Measurements from ENCODE around the gene MRPL12.
A peak's percentile ranks its signal among the peaks of the same experiment; 100 is the strongest.
"Not testable (repeated sequence)": the region's sequence is repeated elsewhere in the genome, so short reads cannot be mapped to it uniquely, and the experiment has no call there.

MRPL12 gene

DNA sequence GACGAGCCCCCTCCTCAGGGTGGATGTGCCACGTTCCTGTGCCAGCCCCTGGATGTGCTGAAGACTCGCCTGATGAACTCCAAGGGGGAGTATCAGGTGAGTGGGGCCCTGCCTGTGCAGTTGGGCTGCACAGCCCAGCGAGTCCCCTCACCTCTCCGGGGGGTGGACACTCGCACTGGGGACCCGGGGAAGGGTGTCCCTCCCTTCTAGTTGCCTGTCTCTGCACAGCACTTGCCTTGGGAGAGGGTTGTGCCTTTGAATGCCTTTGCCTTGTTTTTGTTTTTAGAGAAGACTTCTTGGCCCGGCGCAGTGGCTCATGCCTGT, 14.6 kb downstream of the MRPL12 start:
- DNase-seq, result no peak

DNA sequence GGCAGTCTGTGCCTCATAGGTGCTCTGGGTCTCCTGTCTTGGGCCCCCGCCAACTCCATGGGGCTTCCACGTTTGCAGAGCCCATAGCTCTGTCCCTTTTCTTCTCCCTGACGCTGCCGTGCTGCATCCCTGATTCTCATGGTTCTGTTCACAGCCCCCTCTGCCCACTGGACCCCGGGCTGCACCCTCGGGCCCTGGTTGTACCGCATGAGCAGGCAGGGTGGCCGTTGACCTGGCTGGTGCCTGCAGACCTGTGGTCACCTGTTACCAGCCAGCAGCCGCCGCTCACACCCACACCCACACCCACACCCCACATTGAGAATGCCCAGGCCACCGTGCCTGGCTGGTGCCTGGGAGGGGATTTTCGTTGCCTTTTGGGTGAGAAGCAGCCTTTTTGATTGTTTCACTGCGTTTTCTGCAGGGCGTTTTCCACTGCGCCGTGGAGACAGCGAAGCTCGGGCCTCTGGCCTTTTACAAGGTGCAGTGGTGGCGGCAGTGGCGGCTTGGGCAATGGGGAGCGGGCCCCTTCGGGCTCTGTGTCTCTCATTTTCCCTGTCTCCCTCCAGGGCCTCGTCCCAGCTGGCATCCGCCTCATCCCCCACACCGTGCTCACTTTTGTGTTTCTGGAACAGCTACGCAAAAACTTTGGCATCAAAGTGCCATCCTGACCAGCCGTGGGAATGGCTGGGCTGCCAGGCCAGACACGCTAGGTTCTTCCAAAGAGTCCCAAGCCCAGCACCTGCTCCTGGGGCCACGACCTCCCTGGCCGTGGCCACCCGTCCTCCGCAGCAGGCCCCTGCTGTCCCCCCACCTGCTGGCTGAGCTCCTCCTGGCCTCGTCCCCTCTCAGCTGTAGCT, 16.5 kb downstream of the MRPL12 start:
- no peak for DNase-seq

DNA sequence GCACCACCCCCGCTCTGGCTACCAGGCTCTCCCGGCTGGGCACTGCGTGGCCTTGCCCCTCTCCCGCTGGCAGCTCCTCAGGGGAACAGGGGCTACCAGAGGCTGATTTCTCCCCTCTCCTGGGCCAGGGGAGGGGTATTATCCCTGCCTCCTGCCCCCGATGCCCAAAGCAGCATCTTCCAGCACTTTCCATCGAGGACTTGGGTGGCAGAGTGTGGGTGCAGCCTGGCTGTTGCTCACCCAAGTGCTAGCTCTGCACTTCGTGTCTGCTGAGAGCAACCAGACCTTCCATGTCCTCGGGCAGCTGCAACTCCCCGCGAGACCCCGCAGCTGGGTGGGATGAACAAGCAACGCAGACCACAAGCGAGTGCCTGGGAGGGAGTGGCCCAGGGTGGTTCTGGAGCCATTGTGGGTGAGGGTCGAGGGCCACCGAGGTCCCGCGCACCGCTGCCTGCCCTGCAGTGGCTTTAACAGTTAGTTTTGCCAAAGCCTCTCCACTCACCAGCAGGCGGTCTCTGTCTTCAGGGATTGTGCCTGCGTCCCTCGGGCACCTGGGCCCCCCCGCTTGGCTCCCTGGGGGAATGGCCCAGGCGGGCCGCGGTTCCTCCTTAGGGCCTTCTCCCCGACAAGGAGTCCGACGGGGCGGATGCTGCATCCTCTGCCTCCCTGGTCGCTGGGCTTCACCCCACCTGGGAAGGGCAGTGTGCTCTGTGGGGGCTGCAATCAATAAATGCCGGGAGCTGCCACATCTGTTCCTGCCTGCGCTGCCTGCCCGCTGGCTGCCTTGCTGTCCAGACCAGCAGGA, 17.3 kb downstream of the MRPL12 start:
- DNase-seq, result no peak

DNA sequence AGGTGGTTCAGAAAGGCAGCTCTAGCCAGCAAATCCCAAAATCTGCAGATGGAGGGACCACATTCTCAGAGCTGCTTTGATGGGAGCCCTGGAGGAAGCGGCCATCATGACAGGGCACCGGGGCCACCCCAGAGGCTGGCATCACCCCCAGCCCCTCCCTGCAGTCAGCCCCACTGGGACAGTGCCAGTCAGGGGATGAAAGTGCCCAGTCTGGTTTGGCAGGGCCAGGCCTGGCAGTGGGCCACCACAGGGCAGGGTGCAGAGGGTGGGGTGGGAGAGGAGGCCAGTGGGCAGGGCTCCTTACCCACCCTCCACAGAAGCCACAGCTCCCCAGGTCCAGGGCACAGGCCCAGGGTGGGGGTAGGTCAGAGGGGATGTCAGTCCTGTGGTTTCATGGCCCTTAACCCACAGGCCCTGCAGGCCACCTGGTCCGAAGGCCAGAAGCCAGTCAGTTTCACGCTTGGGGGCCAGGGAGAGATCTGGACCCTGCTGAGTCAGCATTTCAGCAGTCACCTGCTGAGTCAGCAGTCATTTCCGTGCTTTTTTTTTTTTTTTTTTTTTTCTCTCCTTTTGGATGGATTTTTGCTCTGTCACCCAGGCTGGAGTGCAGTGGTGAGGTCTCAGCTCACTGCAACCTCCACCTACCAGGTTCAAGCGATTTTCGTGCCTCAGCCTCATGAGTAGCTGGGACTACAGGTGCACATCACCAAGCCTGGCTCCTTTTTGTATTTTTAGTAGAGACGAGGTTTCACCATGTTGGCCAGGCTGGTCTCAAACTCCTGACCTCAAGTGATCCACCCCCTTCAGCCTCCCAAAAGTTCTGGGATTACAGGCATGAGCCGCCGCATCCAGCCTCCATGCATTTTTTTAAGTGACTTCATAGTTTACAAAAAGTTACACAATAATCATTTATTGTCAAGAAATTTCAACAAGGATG, 19.3 kb downstream of the MRPL12 start:
- DNase-seq, result no peak

DNA sequence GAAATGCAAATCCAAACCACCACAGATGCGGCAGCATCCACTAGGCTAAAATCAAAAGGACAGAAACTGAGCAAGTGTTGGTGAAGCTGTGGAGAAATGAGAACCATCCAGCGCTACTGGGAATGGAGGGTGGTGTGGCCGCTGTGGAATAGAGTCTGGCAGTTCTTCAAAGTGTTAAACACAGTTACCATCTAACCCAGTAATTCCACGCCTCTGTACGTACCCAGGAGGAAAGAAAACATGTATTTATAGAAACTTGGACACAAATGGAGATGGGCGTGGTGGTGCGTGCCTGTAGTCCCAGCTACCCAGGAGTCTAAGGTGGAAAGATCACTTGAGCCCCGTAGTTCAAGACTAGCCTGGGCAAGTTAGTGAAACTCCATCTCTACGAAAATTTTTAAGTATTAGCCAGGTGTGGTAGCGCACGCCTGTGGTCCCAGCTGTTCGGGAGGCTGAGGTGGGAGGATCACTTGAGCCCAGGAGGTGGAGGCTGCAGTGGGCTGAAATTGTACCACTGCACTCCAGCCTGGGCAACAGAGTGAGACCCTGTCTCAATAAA, 20.6 kb downstream of the MRPL12 start:
- DNase-seq, result no peak

DNA sequence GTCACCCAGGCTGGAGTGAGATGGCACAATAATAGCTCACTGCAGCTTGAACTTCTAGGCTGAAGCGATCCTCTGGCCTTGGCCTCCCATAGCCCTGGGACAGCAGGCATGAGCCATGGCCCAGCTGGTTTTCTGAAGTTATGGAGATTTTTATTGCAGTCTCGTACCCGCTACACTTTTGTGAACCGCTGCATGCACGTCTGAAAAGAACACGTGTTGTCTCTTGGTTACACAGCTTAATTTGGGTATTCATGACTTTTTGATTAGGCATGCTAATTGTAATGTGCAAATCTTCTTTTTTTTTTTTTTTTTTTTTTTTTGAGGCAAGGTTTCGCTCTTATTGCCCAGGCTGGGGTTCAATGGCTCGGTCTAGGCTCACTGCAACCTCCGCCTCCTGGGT, 22.3 kb downstream of the MRPL12 start:
- no peak for DNase-seq

DNA sequence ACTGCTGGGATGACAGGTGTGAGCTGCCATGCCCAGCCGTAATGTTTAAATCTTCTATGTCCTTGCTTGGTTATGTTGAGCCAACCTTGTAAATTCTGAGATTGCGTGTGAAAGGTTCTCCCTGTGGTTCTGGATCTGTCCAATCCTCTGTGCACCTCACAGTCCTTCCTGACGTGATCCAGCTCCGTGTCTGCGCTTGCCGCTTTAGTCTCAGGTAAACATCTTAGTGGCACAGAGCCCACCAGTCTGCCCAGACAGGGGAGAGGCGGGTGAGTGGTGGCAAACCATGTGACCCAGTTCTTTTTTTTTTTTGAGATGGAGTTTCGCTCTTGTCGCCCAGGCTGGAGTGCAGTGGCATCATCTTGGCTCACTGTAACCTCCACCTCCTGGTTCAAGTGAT, 22.8 kb downstream of the MRPL12 start:
- DNase-seq, result no peak

DNA sequence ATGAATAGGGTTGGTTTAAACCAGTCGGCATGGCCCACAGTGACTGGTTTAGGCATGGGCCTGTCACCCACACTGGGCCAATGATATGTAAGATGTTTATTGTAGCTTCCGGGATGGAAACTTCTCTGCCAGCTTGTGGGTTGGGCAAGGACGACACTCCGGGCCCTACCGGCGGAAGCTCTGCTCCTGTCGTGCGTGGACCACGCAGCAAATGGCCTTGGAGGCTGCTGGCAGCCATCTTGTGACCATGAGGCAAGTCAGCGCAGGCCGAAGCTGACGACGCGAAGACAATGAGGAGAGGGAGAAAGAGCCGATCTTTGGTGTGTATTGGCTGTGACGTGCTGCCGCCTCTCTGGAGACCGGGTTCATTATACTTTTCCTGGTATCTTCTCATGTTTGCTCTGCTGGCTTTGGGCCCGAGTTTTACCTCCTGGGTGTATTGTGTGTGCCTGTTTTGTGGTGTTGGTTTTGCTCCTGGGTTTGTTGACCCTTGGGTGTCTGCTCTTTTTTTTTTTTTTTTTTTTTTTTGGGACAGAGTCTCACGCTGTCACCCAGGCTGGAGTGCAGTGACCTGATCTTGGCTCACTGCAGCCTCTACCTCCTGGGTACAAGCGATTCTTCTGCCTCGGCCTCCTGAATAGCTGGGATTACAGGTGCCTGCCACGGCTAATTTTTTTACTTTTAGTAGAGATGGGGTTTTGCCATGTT, 24.3 kb downstream of the MRPL12 start:
- no peak for DNase-seq

DNA sequence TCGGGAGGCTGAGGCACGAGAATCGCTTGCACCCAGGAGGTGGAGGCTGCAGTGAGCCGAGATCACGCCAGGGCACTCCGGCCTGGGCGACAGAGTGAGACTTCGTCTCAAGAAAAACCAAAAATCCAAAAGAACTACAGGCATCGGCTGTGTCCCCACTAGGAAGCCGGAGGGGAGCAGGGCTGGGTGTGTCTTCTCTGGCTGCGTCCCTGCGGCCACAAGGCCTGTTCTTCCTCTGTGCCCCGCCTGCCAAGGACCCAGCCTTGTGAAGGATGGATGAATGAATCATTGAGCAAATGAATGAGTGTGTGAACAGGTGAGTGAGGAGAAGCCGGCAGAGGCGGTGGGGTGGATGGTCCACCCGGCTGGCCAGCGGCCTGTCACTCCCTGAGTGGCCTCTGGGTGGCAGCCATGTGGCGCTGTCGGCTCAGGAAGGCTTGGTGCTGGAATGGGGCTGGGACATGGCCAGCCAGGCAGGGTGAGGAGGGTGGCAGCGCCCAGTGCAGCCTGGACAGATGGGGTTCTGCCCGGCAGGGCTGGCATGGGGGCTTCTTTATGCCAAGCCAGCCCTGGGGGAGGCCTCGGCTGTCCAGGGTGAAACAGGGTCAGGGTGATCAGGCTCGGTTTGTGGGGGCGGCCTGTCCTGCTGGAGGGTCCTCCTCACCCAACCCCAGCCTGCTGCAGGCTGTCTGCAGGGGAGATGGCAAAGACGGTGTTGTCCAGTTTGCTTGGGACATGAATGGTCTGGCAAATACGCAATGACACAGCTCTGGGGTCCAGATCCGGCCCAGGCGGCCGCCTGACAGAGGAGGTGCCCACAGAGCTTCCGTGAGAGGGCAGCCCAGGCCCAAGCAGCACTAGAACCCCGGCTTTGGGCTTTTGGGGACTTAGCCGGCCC, 30.6 kb downstream of the MRPL12 start:
- DNase-seq, result peak; percentile 62

DNA sequence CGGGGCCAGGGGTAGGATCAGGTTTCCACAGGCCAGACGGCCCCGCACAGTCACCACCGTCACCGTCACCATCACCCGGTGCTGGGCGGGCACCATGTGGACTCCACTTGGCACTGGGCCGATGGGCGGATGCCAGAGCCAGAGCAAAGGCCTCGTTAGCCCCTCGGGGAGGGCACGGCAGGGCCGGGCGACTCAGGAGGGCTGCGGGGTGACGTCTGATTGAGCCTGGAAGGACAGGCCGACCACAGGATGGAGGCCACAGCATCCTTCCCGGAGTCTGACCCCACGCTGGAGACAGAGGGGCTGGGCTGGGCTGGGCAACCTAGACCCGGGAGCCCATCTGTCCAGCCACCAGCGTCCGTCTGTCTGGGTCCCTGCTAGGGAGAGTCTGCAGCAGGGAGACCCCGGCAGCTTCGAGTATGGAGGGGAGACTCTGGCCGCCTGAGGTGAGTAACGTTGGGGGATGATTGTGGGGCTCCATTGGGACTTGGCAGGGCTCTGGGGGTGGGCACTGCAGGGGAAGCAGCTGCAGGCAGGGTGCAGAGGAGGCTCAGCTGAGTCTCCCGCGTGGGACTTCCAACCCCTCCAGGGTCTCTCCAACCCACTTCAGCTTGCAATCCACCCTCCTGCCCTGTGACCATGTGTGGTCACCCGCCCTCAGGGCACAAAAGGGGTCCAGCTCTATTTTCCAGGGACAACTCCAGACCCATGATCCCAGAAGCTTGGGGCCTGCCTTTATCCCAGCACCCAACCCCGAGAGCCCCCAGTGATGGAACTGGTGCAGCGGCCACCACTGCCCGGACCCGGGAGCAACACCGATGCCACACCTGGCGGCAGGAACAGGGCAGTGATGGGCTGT, 31.5 kb downstream of the MRPL12 start:
- no peak for DNase-seq

DNA sequence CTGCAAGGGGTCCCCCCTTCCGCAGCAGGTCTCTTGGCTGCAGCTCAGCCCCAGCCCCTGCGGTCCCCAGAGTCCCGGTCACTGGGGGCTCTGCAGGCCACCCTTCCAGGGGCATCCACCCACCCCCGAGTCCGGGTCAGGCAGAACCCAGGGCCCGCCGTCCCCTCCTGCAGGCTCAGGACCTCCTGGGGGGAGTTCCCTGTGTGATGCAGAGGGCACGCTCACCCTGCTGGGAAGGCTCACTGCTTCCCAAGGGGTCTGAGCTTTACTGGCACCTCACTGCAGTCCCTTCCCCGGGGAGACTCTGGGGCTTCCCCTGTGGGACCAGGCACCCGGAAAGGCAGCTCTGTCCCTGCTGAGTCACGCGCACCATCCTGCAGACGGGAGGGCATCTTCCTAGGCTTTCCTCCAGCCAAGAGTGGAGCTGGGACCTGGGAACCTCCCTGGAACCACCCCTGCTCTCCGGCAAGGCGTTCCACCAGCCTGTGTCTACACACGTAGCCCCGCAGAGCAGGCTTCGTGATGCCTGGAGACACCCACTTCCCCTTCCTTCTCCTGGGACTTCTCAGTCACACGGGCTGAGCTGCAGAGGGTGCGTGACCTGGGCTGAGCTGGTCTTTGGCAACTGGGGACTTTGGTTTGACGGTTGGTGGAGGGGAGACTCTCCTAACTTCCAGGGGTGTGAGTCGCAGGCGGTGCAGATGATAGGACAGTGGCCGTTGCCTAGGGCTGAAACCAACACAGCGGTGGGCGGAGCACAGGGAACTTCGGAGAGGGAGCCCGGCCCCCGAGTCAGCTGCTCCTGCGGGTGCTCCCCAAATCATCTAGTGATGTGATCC, 32.3 kb downstream of the MRPL12 start:
- DNase-seq, result peak; percentile 9

DNA sequence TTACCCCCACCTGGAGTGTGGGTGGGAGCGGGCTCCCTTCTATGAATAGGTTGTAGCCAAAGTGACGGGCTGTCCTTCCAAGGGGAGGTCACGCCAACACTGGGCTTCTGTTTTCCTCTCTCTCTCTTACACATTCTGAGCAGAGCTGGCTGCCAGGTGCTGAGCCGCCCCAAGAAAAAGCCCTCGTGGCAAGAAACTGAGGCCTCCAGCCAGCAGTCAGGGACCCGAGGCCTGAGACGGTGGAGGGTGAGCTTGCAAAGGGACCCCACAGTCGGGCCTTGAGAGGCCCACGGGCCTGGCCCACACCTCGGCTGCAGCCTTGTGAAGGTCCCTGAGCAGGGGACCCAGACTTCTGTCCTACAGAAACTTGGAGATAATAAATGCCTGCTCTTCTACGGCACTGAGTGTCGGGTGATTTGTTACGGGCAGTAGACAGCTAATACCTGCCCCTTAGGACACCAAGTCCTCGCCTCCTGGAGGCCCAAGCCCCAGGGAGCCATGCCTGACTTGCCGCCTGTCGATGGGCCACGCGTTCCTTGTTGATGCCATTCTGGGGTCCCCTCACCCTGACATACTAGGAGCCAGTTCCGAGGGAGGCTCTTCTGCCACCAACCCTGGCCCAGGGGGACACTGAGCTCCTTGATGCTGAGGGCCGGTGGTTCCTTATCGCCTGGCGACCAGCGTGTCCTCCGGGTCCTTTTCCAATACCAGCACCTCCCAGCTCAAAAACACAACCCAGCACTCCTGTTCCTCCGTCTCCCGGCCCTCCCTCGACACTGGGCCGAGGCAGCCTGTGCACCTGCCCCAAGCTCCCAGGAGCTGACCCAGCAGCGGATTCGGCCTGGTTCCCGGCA, 35.0 kb downstream of the MRPL12 start:
- DNase-seq, result no peak

DNA sequence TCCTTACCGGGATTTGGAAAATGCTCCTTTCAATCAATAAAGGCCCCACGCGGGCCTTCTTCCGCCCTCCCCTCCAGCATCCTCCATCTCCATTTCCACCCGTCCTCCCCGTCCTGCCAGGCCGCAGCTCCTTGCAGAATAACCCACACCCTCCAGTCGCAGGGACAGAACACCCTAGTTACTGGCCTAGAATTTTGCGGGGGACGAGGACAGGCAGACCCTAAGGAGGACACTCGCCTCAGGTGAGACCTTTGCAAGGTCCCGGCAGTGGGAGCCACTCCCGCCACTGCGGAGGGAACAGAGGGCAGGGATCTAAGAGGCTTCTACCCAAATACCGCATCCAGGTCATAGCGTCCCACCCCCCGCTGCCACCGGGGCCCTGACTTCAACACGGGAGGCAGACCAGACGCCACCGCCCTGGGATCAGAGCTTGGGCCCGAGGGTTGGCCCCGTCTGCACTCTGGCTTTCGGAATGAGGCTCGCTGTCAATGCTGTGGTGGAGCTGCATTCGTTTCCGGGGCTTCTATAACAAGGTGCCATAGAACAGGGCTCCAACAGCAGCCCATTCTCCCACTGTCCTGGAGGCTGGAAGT, 35.7 kb downstream of the MRPL12 start:
- DNase-seq, result no peak

DNA sequence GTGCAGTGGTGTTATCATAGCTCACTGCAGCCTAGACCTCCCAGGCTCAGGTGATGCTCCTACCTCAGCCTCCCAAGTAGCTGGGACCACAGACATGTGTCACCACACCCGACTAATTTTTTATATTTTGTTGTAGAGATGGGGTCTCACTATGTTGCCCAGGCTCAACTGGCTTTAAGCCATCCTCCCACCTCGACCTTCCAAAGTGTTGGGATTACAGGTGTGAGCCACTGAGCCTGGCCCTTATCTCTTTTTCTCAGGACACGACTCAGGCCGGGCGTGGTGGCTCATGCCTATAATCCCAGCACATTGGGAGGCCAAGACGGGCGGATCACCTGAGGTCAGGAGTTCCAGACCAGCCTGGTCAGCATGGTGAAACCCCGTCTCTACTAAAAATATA, 36.4 kb downstream of the MRPL12 start:
- DNase-seq, result not testable (repeated sequence)

DNA sequence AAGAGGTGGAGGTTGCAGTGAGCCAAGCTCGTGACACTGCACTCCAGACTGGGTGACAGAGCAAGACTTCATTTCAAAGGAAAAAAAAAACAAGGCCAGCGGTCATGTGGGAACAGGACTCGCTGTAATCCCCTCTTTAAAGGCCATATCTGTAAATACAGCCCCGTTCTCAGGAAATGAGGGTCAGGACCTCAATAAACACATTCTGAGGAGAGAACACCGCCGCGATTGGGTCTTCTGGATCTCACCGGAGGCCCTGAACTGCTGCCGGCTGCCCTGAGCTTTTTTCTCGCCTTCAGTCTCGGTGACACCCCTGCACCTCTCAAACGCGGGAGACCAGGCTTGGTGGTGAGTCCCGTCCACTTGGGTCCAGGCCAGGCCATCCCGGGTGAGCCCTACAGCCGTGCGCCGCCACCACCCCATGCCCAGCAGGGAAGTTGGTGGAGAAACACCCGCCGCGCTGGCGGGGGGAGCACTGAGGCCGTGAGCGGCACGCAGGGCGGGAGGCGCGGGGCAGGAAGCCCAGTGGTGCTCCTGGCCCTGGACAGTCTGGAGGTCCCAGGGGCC, 37.3 kb downstream of the MRPL12 start:
- no peak for DNase-seq

DNA sequence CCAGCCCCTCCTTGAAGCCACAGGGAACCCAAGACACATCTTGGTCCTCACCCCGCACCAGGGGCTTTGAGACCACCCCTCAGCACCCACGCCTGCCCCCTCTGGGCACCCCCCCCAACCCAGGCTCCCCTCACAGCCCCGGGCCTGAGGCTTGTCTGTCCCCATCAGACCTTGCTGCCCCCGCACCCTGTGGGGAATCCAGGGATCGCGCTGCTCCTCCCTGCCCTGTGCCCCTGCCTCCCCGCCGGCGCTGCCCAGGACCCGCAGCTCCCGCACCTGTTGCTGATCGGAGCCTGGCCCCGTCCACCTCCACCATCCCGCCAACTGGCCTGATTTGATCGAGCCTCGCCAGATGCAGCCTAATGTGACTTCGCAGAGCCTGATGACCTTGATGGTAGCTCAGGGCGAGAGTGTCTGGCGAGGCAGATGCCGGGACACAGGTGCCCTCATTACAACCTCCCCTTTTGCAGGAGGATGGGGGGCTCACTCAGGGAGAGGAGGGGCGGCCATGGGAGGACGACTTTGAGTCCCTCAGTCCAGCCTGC, 38.0 kb downstream of the MRPL12 start:
- DNase-seq, result no peak
